ENCODE results near the gene SMCO3. TPM values are rescaled to one million over a fixed set of nuclear protein-coding genes. Genes with fewer than 3 reads are reported as not detected.
"Not testable (repeated sequence)": the region's sequence is repeated elsewhere in the genome, so short reads cannot be mapped to it uniquely, and the experiment has no call there.

The SMCO3 gene
- total and polyA plus RNA-seq, 12 donors: 0.11 to 0.41 (median 0.26) TPM; not detected in 3

GRCh38 chr12:14767617-14768016 is 46.4 kb downstream of the SMCO3 start:
- H3K27ac ChIP-seq: peak overlapping the region in 2 of 5 donors; percentile 17 to 99
- H3K27me3 ChIP-seq: no peaks in the 10 kb centered on the region
- no peak for DNase-seq
- peak overlapping the region in 1 of 4 donors; percentile 75 for H3K4me3 ChIP-seq
- TF ChIP-seq CTCF (IDR thresholded peaks at IDR 0.05) (no peak), POLR2A (IDR thresholded peaks at IDR 0.05) (no peak)
- no peaks in the 10 kb centered on the region for H3K36me3 ChIP-seq (replicated peaks in 1 of 2)
- H3K9me3 ChIP-seq (replicated peaks in 1 of 3): no peaks in the 10 kb centered on the region
- WGBS, 4 donors: 69 to 87% (median 79%) methylated on average over 1 of the region's 1 CpG
- intact Hi-C loops (cut with DNase I): no loop called here
- peaks cover 4 to 24% of the 10 kb centered on the region in 2 donors for H3K4me1 ChIP-seq (replicated peaks in 1 of 2)

- TF ChIP-seq POLR2A (IDR thresholded peaks at IDR 0.05): no peak
- no peak for TF ChIP-seq CTCF (IDR thresholded peaks at IDR 0.05)
- no peaks in the 10 kb centered on the region for H3K9me3 ChIP-seq (replicated peaks in 1 of 3)
- H3K4me1 ChIP-seq (replicated peaks in 1 of 2): peaks cover 4 to 32% of the 10 kb centered on the region in 2 donors
- no peaks in the 10 kb centered on the region for H3K27me3 ChIP-seq
- 82 to 89% (median 87%) methylated on average over 3 of the region's 3 CpGs for WGBS, 4 donors
- no peak overlapping the region for H3K4me3 ChIP-seq
- no peak for DNase-seq
- no peaks in the 10 kb centered on the region for H3K36me3 ChIP-seq (replicated peaks in 1 of 2)
- H3K27ac ChIP-seq: no peak overlapping the region
- intact Hi-C loops (cut with DNase I): no loop called here
These were observed 47.2 kb downstream of the SMCO3 start for GRCh38 chr12:14766649-14767215.

- H3K4me3 ChIP-seq; DNase-seq; H3K9me3 ChIP-seq (replicated peaks in 1 of 3); H3K27ac ChIP-seq; intact Hi-C loops (cut with DNase I); H3K36me3 ChIP-seq (replicated peaks in 1 of 2); H3K27me3 ChIP-seq: not testable (repeated sequence)
- peaks cover 0 to 29% of the 10 kb centered on the region in 2 donors for H3K4me1 ChIP-seq (replicated peaks in 1 of 2)
- 92 to 98% (median 95%) methylated on average over 3 of the region's 3 CpGs for WGBS, 4 donors
These were observed 48.0 kb downstream of the SMCO3 start for GRCh38 chr12:14766020-14766419.

- Histone ChIP-seq H3K27ac (no peak overlapping the region), H3K4me1 (replicated peaks in 1 of 2) (peaks cover 0 to 29% of the 10 kb centered on the region in 2 donors), H3K4me3 (no peak overlapping the region), H3K27me3 (no peaks in the 10 kb centered on the region), H3K36me3 (replicated peaks in 1 of 2) (no peaks in the 10 kb centered on the region), H3K9me3 (replicated peaks in 1 of 3) (no peaks in the 10 kb centered on the region)
- TF ChIP-seq CTCF (IDR thresholded peaks at IDR 0.05): no peak
- DNase-seq: no peak
- intact Hi-C loops (cut with DNase I): no loop called here
- WGBS, 4 donors: 95 to 99% (median 97%) methylated on average over 2 of the region's 2 CpGs
These were observed 48.6 kb downstream of the SMCO3 start for GRCh38 chr12:14765398-14765797.

GRCh38 chr12:14759711-14760280 is 54.2 kb downstream of the SMCO3 start:
- H3K4me1 ChIP-seq (replicated peaks in 1 of 2): peaks cover 4 to 14% of the 10 kb centered on the region in 2 donors
- intact Hi-C loops (cut with DNase I); H3K27ac ChIP-seq; H3K4me3 ChIP-seq; DNase-seq; H3K27me3 ChIP-seq; H3K36me3 ChIP-seq (replicated peaks in 1 of 2); H3K9me3 ChIP-seq (replicated peaks in 1 of 3): not testable (repeated sequence)
- 66 to 94% (median 82%) methylated on average over 6 of the region's 6 CpGs for WGBS, 4 donors
